GM19324 (cell line): ENCODE data around the gene PLCD1.

Experiments
- ATAC-seq: cut with Tn5 transposase; IDR thresholded peaks from one replicate; pipeline ENCODE4 v1.9.1; 2021; ENCODE audit warnings: mild to moderate bottlenecking, moderate library complexity; ENCODE audit not compliant: unreplicated experiment, low FRiP score

PLCD1 gene

GRCh38 chr3:38002940-38003339 is 26.5 kb downstream of the PLCD1 start:
- ATAC-seq: no peak

GRCh38 chr3:38002291-38002876 is 27.1 kb downstream of the PLCD1 start:
- no peak for ATAC-seq

- no peak for ATAC-seq
Observed at GRCh38 chr3:38001456-38002081, 27.9 kb downstream of the PLCD1 start.

- ATAC-seq: no peak
Observed at GRCh38 chr3:38000965-38001455, 28.4 kb downstream of the PLCD1 start.

GRCh38 chr3:38000242-38000916 is 29.1 kb downstream of the PLCD1 start:
- ATAC-seq: no peak

GRCh38 chr3:37999836-38000235 is 29.6 kb downstream of the PLCD1 start:
- ATAC-seq: no peak

- ATAC-seq: no peak
Observed at GRCh38 chr3:37997791-37998370, 31.6 kb downstream of the PLCD1 start.

GRCh38 chr3:37997342-37997741 is 32.1 kb downstream of the PLCD1 start:
- ATAC-seq: no peak

GRCh38 chr3:37996785-37997301 is 32.6 kb downstream of the PLCD1 start:
- ATAC-seq: peak; percentile 50

- no peak for ATAC-seq
Observed at GRCh38 chr3:37995652-37996641, 33.5 kb downstream of the PLCD1 start.

- ATAC-seq: no peak
Observed at GRCh38 chr3:37994639-37994972, 34.8 kb downstream of the PLCD1 start.

- peak; percentile 54 for ATAC-seq
Observed at GRCh38 chr3:37993820-37994638, 35.4 kb downstream of the PLCD1 start.

- no peak for ATAC-seq
Observed at GRCh38 chr3:37993460-37993819, 36.0 kb downstream of the PLCD1 start.

GRCh38 chr3:37993067-37993455 is 36.4 kb downstream of the PLCD1 start:
- ATAC-seq: no peak

GRCh38 chr3:37992271-37993066 is 37.0 kb downstream of the PLCD1 start:
- ATAC-seq: no peak

- no peak for ATAC-seq
Observed at GRCh38 chr3:37991823-37992222, 37.6 kb downstream of the PLCD1 start.

- ATAC-seq: no peak
Observed at GRCh38 chr3:37991109-37991508, 38.3 kb downstream of the PLCD1 start.

GRCh38 chr3:37990527-37990926 is 38.9 kb downstream of the PLCD1 start, which contains the start of gene VILL:
VILL (plus strand) TSS chr3:37990786; CDS start chr3:37993673, 2,887 bp downstream.
- no peak for ATAC-seq
